GM21381 (cell line): ENCODE results near the gene RALGPS2.
"Not testable (repeated sequence)": the region's sequence is repeated elsewhere in the genome, so short reads cannot be mapped to it uniquely, and the experiment has no call there.

Source experiments
- ATAC-seq: cut with Tn5 transposase; IDR thresholded peaks from one replicate; pipeline ENCODE4 v1.9.1; 2021; ENCODE audit warnings: mild to moderate bottlenecking, moderate library complexity; ENCODE audit not compliant: unreplicated experiment

Gene RALGPS2

GRCh38 chr1:178774263-178774662 lies 49.2 kb downstream of the RALGPS2 start:
- ATAC-seq = no peak

- no peak for ATAC-seq
Observed at GRCh38 chr1:178776553-178776952, 51.5 kb downstream of the RALGPS2 start.

- no peak for ATAC-seq
Observed at GRCh38 chr1:178781533-178782330, 56.7 kb downstream of the RALGPS2 start.

- peak; percentile 79 for ATAC-seq
Observed at GRCh38 chr1:178784131-178784536, 59.1 kb downstream of the RALGPS2 start.

- no peak for ATAC-seq
Observed at GRCh38 chr1:178792394-178792793, 67.3 kb downstream of the RALGPS2 start.

GRCh38 chr1:178796013-178796412 lies 71.0 kb downstream of the RALGPS2 start:
- ATAC-seq = no peak

GRCh38 chr1:178797590-178797989 lies 72.5 kb downstream of the RALGPS2 start:
- ATAC-seq = no peak

GRCh38 chr1:178798232-178798861 lies 73.3 kb downstream of the RALGPS2 start:
- no peak for ATAC-seq

GRCh38 chr1:178802873-178803272 lies 77.8 kb downstream of the RALGPS2 start:
- no peak for ATAC-seq

GRCh38 chr1:178806665-178807300 lies 81.7 kb downstream of the RALGPS2 start:
- no peak for ATAC-seq

- ATAC-seq = no peak
Observed at GRCh38 chr1:178808529-178808928, 83.5 kb downstream of the RALGPS2 start.

- ATAC-seq = no peak
Observed at GRCh38 chr1:178810585-178810984, 85.5 kb downstream of the RALGPS2 start.

GRCh38 chr1:178818416-178818815 lies 93.4 kb downstream of the RALGPS2 start:
- ATAC-seq = no peak

- no peak for ATAC-seq
Observed at GRCh38 chr1:178819123-178819522, 94.1 kb downstream of the RALGPS2 start.

GRCh38 chr1:178821134-178821866 lies 96.3 kb downstream of the RALGPS2 start:
- no peak for ATAC-seq

GRCh38 chr1:178825167-178825566 lies 100.1 kb downstream of the RALGPS2 start:
- ATAC-seq = no peak

- ATAC-seq = no peak
Observed at GRCh38 chr1:178844436-178844835, 119.4 kb downstream of the RALGPS2 start.

GRCh38 chr1:178846306-178846705 lies 121.3 kb downstream of the RALGPS2 start:
- ATAC-seq = no peak

- ATAC-seq = no peak
Observed at GRCh38 chr1:178847396-178847849, 122.4 kb downstream of the RALGPS2 start.

GRCh38 chr1:178847919-178848318 lies 122.9 kb downstream of the RALGPS2 start:
- ATAC-seq = not testable (repeated sequence)

GRCh38 chr1:178849918-178850317 lies 124.9 kb downstream of the RALGPS2 start:
- no peak for ATAC-seq
